Endothelial cell of umbilical vein (primary cell): ENCODE results near the gene L2HGDH.

ENCODE experiments used
- CTCF ChIP-seq, 2 donors: IDR thresholded peaks; 1 replicate in 1 of 2; 2 replicates in 1 of 2; pipeline ENCODE4 v1.5.1; 2011; ENCODE audit warnings: low read length in 2 of 2, mild to moderate bottlenecking in 2 of 2, moderate library complexity in 2 of 2, control low read depth in 1 of 2, inconsistent platforms in 1 of 2, low read depth in 1 of 2; ENCODE audit not compliant: insufficient read depth in 1 of 2; ENCODE audit errors: extremely low read depth in 1 of 2
- EZH2 ChIP-seq: IDR thresholded peaks from 2 replicates; pipeline ENCODE4 v1.6.1; 2012; ENCODE audit warnings: borderline replicate concordance, low read depth, mild to moderate bottlenecking, moderate library complexity, low read length, inconsistent platforms; ENCODE audit not compliant: severe bottlenecking
- FOS ChIP-seq: IDR thresholded peaks from 2 replicates; pipeline ENCODE4 v1.6.1; 2011; ENCODE audit warnings: mild to moderate bottlenecking, low read length, moderate library complexity, borderline replicate concordance; ENCODE audit not compliant: insufficient read depth
- GATA2 ChIP-seq: IDR thresholded peaks from 2 replicates; pipeline ENCODE4 v1.7.0; 2011; ENCODE audit warnings: low read depth, mild to moderate bottlenecking, moderate library complexity, mixed read lengths, low read length; ENCODE audit not compliant: insufficient read length, insufficient read depth
- JUN ChIP-seq: IDR thresholded peaks from 2 replicates; pipeline ENCODE4 v1.6.1; 2011; ENCODE audit warnings: borderline replicate concordance, low read depth; ENCODE audit not compliant: insufficient read length, insufficient read depth
- MYC ChIP-seq: IDR thresholded peaks from one replicate; pipeline ENCODE4 v1.6.1; 2011; ENCODE audit warnings: mild to moderate bottlenecking, low read depth, low read length
- POLR2A ChIP-seq: IDR thresholded peaks from 2 replicates; pipeline ENCODE4 v1.6.1; 2012; ENCODE audit warnings: low read depth, mild to moderate bottlenecking, control low read depth, low read length
- POLR2AphosphoS5 ChIP-seq: IDR thresholded peaks from 2 replicates; pipeline ENCODE4 v1.6.1; 2012; ENCODE audit warnings: low read depth, mild to moderate bottlenecking, control low read depth, low read length, moderate library complexity; ENCODE audit not compliant: insufficient read depth
- TF ChIP-seq, protein P1 (sequence below): IDR thresholded peaks from 2 replicates; pipeline ENCODE4 v1.6.1; 2011; ENCODE audit not compliant: insufficient read depth, insufficient read length

- TF ChIP-seq CTCF (IDR thresholded peaks at IDR 0.05; ENCODE audit: extremely low read depth in 1 of 2, insufficient read depth in 1 of 2, low read depth in 1 of 2, low read length in 2 of 2) (no peak), FOS (no peak), POLR2A (no peak), POLR2AphosphoS5 (no peak), EZH2 (no peak), JUN (no peak), MYC (no peak), GATA2 (no peak)
- TF ChIP-seq, protein P1, sequence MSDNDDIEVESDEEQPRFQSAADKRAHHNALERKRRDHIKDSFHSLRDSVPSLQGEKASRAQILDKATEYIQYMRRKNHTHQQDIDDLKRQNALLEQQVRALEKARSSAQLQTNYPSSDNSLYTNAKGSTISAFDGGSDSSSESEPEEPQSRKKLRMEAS = no peak
Observed at GRCh38 chr14:50331596-50331995, 19.6 kb upstream of the L2HGDH start.
